Neural cell (in vitro differentiated cells): ENCODE results near the gene SLC22A2. TPM values are rescaled to one million over a fixed set of nuclear protein-coding genes. Genes with fewer than 3 reads are reported as not detected.

Source experiments
- H2AFZ ChIP-seq: fragments of 200-600, 300-800 bp; sonication (generic), shearing (Covaris generic); 2 replicates; pipeline ENCODE4 v1.6.0; 2014; ENCODE audit warnings: low read depth, mild to moderate bottlenecking, antibody characterized with exemption, low read length, moderate library complexity
- H3F3A ChIP-seq: fragments of 200-600 bp; shearing (Covaris generic); 2 replicates; pipeline ENCODE4 v1.6.1; 2016; ENCODE audit warnings: mild to moderate bottlenecking, moderate library complexity, mixed read lengths, antibody characterized with exemption, low read length; ENCODE audit not compliant: insufficient read depth, poor library complexity, severe bottlenecking
- H3K27ac ChIP-seq: fragments of 200-600, 300-800 bp; sonication (generic), shearing (Covaris generic); 2 replicates; pipeline ENCODE4 v1.5.1; 2014; ENCODE audit warnings: mild to moderate bottlenecking, low read length, moderate library complexity
- H3K27me3 ChIP-seq: fragments of 300-800, 200-600 bp; sonication (generic), shearing (Covaris generic); 2 replicates; pipeline ENCODE4 v1.6.0; 2014; ENCODE audit warnings: mild to moderate bottlenecking, low read depth, low read length, moderate library complexity; ENCODE audit not compliant: insufficient read depth
- H3K36me3 ChIP-seq: fragments of 300-800, 200-600 bp; sonication (generic), shearing (Covaris generic); 2 replicates; pipeline ENCODE4 v1.5.1; 2014; ENCODE audit warnings: mild to moderate bottlenecking, antibody characterized with exemption, low read length, moderate library complexity; ENCODE audit not compliant: insufficient read depth
- H3K4me2 ChIP-seq: fragments of 300-800, 200-600 bp; sonication (generic), shearing (Covaris generic); 2 replicates; pipeline ENCODE4 v1.6.0; 2014; ENCODE audit warnings: mild to moderate bottlenecking, low read length
- H3K4me3 ChIP-seq: fragments of 300-800, 200-600 bp; sonication (generic), shearing (Covaris generic); 2 replicates; pipeline ENCODE4 v1.5.1; 2014; ENCODE audit warnings: mild to moderate bottlenecking, low read length, moderate library complexity
- H3K79me2 ChIP-seq: fragments of 200-600 bp; shearing (Covaris generic); replicated peaks from 2 replicates; pipeline ENCODE4 v1.6.0; 2014; ENCODE audit warnings: mild to moderate bottlenecking, low read length, moderate library complexity; ENCODE audit not compliant: insufficient read depth
- H3K9ac ChIP-seq: fragments of 300-800, 200-600 bp; sonication (generic), shearing (Covaris generic); 2 replicates; pipeline ENCODE4 v1.6.1; 2016; ENCODE audit warnings: mild to moderate bottlenecking, low read length, mixed read lengths
- H3K9me2 ChIP-seq: fragments of 200-600 bp; shearing (Covaris generic); 2 replicates; pipeline ENCODE4 v1.6.1; 2016; ENCODE audit warnings: mild to moderate bottlenecking, low read length, mixed read lengths; ENCODE audit not compliant: insufficient read depth
- H3K9me3 ChIP-seq: fragments of 200-600, 300-800 bp; sonication (generic), shearing (Covaris generic); 2 replicates; pipeline ENCODE4 v1.6.1; 2016; ENCODE audit warnings: mild to moderate bottlenecking, mixed run types, low read length, moderate library complexity, mixed read lengths
- H4K20me1 ChIP-seq: fragments of 200-600 bp; shearing (Covaris generic); 2 replicates; pipeline ENCODE4 v1.6.1; 2016; ENCODE audit warnings: mild to moderate bottlenecking, mixed run types; ENCODE audit not compliant: insufficient read depth
- CTCF ChIP-seq: fragments of 450-650 bp; IDR thresholded peaks from 2 replicates; pipeline ENCODE4 v1.5.1; 2014; ENCODE audit warnings: antibody characterized with exemption, mild to moderate bottlenecking, moderate library complexity; ENCODE audit not compliant: poor library complexity, severe bottlenecking
- EP300 ChIP-seq: fragments of 450-650 bp; conservative IDR thresholded peaks from 2 replicates; pipeline ENCODE4 v1.6.1; 2014; ENCODE audit warnings: antibody characterized with exemption, mild to moderate bottlenecking, moderate library complexity; ENCODE audit not compliant: poor library complexity, severe bottlenecking
- EZH2 ChIP-seq: fragments of 200-600, 300-800 bp; shearing (Covaris generic), sonication (generic); IDR thresholded peaks from 2 replicates; pipeline ENCODE4 v1.6.1; 2014; ENCODE audit warnings: antibody characterized with exemption, low read length, borderline replicate concordance, mild to moderate bottlenecking; ENCODE audit not compliant: insufficient read depth, poor library complexity, severe bottlenecking
- MXI1 ChIP-seq: fragments of 450-650 bp; conservative IDR thresholded peaks from 2 replicates; pipeline ENCODE4 v1.6.1; 2014; ENCODE audit warnings: antibody characterized with exemption, mild to moderate bottlenecking; ENCODE audit not compliant: poor library complexity, severe bottlenecking
- POLR2AphosphoS5 ChIP-seq: IDR thresholded peaks from 2 replicates; pipeline ENCODE4 v1.6.1; 2012
- RAD21 ChIP-seq: fragments of 450-650 bp; conservative IDR thresholded peaks from 2 replicates; pipeline ENCODE4 v1.6.1; 2014; ENCODE audit warnings: antibody characterized with exemption, mild to moderate bottlenecking, moderate library complexity
- REST ChIP-seq: IDR thresholded peaks from 2 replicates; pipeline ENCODE4 v1.6.1; 2012; ENCODE audit warnings: borderline replicate concordance
- SMC3 ChIP-seq: fragments of 450-650 bp; conservative IDR thresholded peaks from 2 replicates; pipeline ENCODE4 v1.6.1; 2014; ENCODE audit warnings: antibody characterized with exemption, mild to moderate bottlenecking, moderate library complexity; ENCODE audit not compliant: poor library complexity
- TAF1 ChIP-seq: IDR thresholded peaks from 2 replicates; pipeline ENCODE4 v1.6.1; 2012; ENCODE audit warnings: low read depth
- polyA plus RNA-seq: library from polyadenylated mRNA; depleted of rRNA; stranded (reverse); fragments of >200 nt; gene quantifications from 2 replicates; pipeline ENCODE4 v1.2.3, GENCODE V29; 2014

Gene SLC22A2
- polyA plus RNA-seq, 1 donor from 2014 or later, result not detected

GRCh38 chr6:160204710-160205109 lies 53.9 kb downstream of the SLC22A2 start:
- H3F3A ChIP-seq, result no peaks in the 10 kb centered on the region
- H2AFZ ChIP-seq, result no peak overlapping the region
- no peaks in the 10 kb centered on the region for H3K36me3 ChIP-seq
- TF ChIP-seq EP300 (no peak), RAD21 (no peak), CTCF (no peak), MXI1 (no peak), SMC3 (no peak), EZH2 (no peak), REST (no peak), TAF1 (no peak), POLR2AphosphoS5 (no peak)
- no peaks in the 10 kb centered on the region for H3K27me3 ChIP-seq
- no peaks in the 10 kb centered on the region for H4K20me1 ChIP-seq
- H3K9me3 ChIP-seq, result no peaks in the 10 kb centered on the region
- H3K79me2 ChIP-seq, result no peaks in the 10 kb centered on the region
- no peak overlapping the region for H3K9ac ChIP-seq
- no peak overlapping the region for H3K27ac ChIP-seq
- no peak overlapping the region for H3K4me2 ChIP-seq
- H3K9me2 ChIP-seq, result no peaks in the 10 kb centered on the region
- H3K4me3 ChIP-seq, result no peak overlapping the region

- Histone ChIP-seq H3K27me3 (no peaks in the 10 kb centered on the region), H3K9me3 (no peaks in the 10 kb centered on the region), H2AFZ (no peak overlapping the region), H3K9me2 (no peaks in the 10 kb centered on the region), H3K79me2 (no peaks in the 10 kb centered on the region), H3K27ac (no peak overlapping the region), H3K4me3 (no peak overlapping the region), H3F3A (no peaks in the 10 kb centered on the region), H3K9ac (no peak overlapping the region), H4K20me1 (no peaks in the 10 kb centered on the region), H3K4me2 (no peak overlapping the region), H3K36me3 (no peaks in the 10 kb centered on the region)
- no peak for TF ChIP-seq POLR2AphosphoS5
- TF ChIP-seq EP300, result no peak
- no peak for TF ChIP-seq REST
- TF ChIP-seq CTCF, result no peak
- TF ChIP-seq TAF1, result no peak
- TF ChIP-seq MXI1, result no peak
- no peak for TF ChIP-seq RAD21
- no peak for TF ChIP-seq EZH2
- TF ChIP-seq SMC3, result no peak
These were observed 54.7 kb downstream of the SLC22A2 start for GRCh38 chr6:160203953-160204352.
